Hepatocyte (in vitro differentiated cells): ENCODE data around the gene GTPBP1.

Experiments used
- CTCF ChIP-seq: fragments of 200-600 bp; sonication (generic); IDR thresholded peaks from 2 replicates; pipeline ENCODE4 v1.5.1; 2016; ENCODE audit warnings: antibody characterized with exemption, mild to moderate bottlenecking; ENCODE audit not compliant: poor library complexity
- EZH2 ChIP-seq: fragments of 200-600 bp; sonication (generic); IDR thresholded peaks from 2 replicates; pipeline ENCODE4 v1.6.1; 2016; ENCODE audit warnings: antibody characterized with exemption, mild to moderate bottlenecking, borderline replicate concordance
- EZH2phosphoT487 ChIP-seq: fragments of 200-600 bp; sonication (generic); IDR thresholded peaks from one replicate; pipeline ENCODE4 v1.6.1; 2018; ENCODE audit warnings: antibody characterized with exemption, mild to moderate bottlenecking, low read depth, moderate library complexity; ENCODE audit not compliant: unreplicated experiment, severe bottlenecking

GRCh38 chr22:38773363-38773946, 67.7 kb downstream of the GTPBP1 start:
- no peak for TF ChIP-seq CTCF
- TF ChIP-seq EZH2: no peak
- TF ChIP-seq EZH2phosphoT487: no peak
